ENCODE results near the gene NUCKS1. TPM values are rescaled to one million over a fixed set of nuclear protein-coding genes. Genes with fewer than 3 reads are reported as not detected.

The NUCKS1 gene
- total and polyA plus RNA-seq, 10 of the 15 experiments (the other 5 are each of a cell fraction or from before 2014, with no cell fraction given), result 40.5 to 135 (median 55.5) TPM

- TF ChIP-seq E4F1 (IDR thresholded peaks at IDR 0.05; ENCODE audit: borderline replicate concordance, partially characterized antibody) (no peak), MXI1 (IDR thresholded peaks at IDR 0.05; ENCODE audit: low read depth, low read length) (peak; percentile 80), SMC3 (IDR thresholded peaks at IDR 0.05; ENCODE audit: borderline replicate concordance, low read length) (peak; percentile 31; the same call in 1 of the 2 replicates), IKZF2 (IDR thresholded peaks at IDR 0.05) (peak; percentile 69 to 77; a peak in 3 of 4 replicates), RELA (IDR thresholded peaks at IDR 0.05; ENCODE audit: borderline replicate concordance, partially characterized antibody) (peak; percentile 84), CTCF (IDR thresholded peaks at IDR 0.05 in 2 of 3, conservative IDR thresholded peaks at IDR 0.05 in 1 of 3; ENCODE audit: control insufficient read depth in 2 of 3, extremely low read depth in 1 of 3, insufficient read depth in 1 of 3, low read depth in 3 of 3, low read length in 3 of 3) (peak in 2 of 3 experiments; percentile 31 to 48; a peak in 3 of 6 replicates), EED (IDR thresholded peaks at IDR 0.05; ENCODE audit: low read depth) (peak; percentile 84), HDAC6 (IDR thresholded peaks at IDR 0.05; ENCODE audit: unreplicated experiment) (no peak), TAF1 (IDR thresholded peaks at IDR 0.05; ENCODE audit: borderline replicate concordance, low read depth, low read length) (peak; percentile 42; the same call in 1 of the 2 replicates), IKZF1 (conservative IDR thresholded peaks at IDR 0.05) (peak; percentile 92), NFXL1 (IDR thresholded peaks at IDR 0.05; ENCODE audit: borderline replicate concordance) (0 out of 2 replicates have a peak, but pooled peaks have one; percentile 15), RUNX3 (IDR thresholded peaks at IDR 0.05; ENCODE audit: low read length) (peak; percentile 78), MEF2B (IDR thresholded peaks at IDR 0.05; ENCODE audit: partially characterized antibody, poor library complexity, severe bottlenecking) (peak; percentile 51), ZNF592 (IDR thresholded peaks at IDR 0.05) (0 out of 2 replicates have a peak, but pooled peaks have one; percentile 25), RELB (IDR thresholded peaks at IDR 0.05; ENCODE audit: low read depth) (peak; percentile 90)
Measured at GRCh38 chr1:205668951-205669340, 81.0 kb downstream of the NUCKS1 start (continued).

All from GM12878 (cell line).